Esophagus muscularis mucosa (tissue), 4 donors: Measurements from ENCODE around the gene PLK3. TPM values are rescaled to one million over a fixed set of nuclear protein-coding genes. Genes with fewer than 3 reads are reported as not detected.
A peak's percentile ranks its signal among the peaks of the same experiment; 100 is the strongest.

Experiments
- DNase-seq: peaks from one replicate; pipeline ENCODE4 v3.0.0-alpha.2; 2017; ENCODE audit errors: extremely low spot score
- H3K27ac ChIP-seq, 4 donors: fragments of 200-600 bp; sonication (generic); replicated peaks in 1 of 4; 1 replicate in 3 of 4; 2 replicates in 1 of 4; pipeline ENCODE4 v1.5.1; 2016 to 2019; ENCODE audit warnings: mild to moderate bottlenecking in 1 of 4
- H3K27me3 ChIP-seq, 4 donors: fragments of 200-600 bp; sonication (generic); one replicate each; pipeline versions ENCODE4 v1.5.1 to v1.6.0; 2016 to 2019
- H3K36me3 ChIP-seq, 4 donors: fragments of 200-600 bp; sonication (generic); one replicate each; pipeline ENCODE4 v1.5.1; 2016 to 2019
- H3K4me1 ChIP-seq, 4 donors: fragments of 200-600 bp; sonication (generic); one replicate each; pipeline ENCODE4 v1.5.1; 2016 to 2019
- H3K4me3 ChIP-seq, 4 donors: fragments of 200-600 bp; sonication (generic); 1 replicate in 2 of 4; 2 replicates in 2 of 4; pipeline ENCODE4 v1.5.1; 2016 to 2019; ENCODE audit warnings: mild to moderate bottlenecking in 4 of 4, moderate library complexity in 1 of 4
- H3K9me3 ChIP-seq, 4 donors: fragments of 200-600 bp; sonication (generic); 1 replicate in 3 of 4; 2 replicates in 1 of 4; pipeline ENCODE4 v1.5.1; 2016 to 2019
- CTCF ChIP-seq, 3 experiments: fragments of 200-600 bp in 2 of 3; fragments of 450-650 bp in 1 of 3; sonication (generic) in 2 of 3; IDR thresholded peaks; one replicate each; pipeline ENCODE4 v1.5.1; 2017 to 2019; ENCODE audit warnings: antibody characterized with exemption in 3 of 3, mild to moderate bottlenecking in 2 of 3, moderate library complexity in 1 of 3
- EP300 ChIP-seq: sonication (generic); formaldehyde crosslinking; IDR thresholded peaks from one replicate; pipeline ENCODE4 v1.6.1; 2017; ENCODE audit warnings: antibody characterized with exemption
- POLR2A ChIP-seq: fragments of 450-650 bp; IDR thresholded peaks from one replicate; pipeline ENCODE4 v1.6.1; 2017; ENCODE audit warnings: antibody characterized with exemption, moderate library complexity, mild to moderate bottlenecking, low read depth
- POLR2AphosphoS5 ChIP-seq, 2 donors: sonication (generic); formaldehyde crosslinking; IDR thresholded peaks; one replicate each; pipeline ENCODE4 v1.6.1; 2017; ENCODE audit warnings: antibody characterized with exemption in 2 of 2
- WGBS: methylation state at CpG from one replicate; pipeline ENCODE4 v1.1.5; 2018; 5-methylcytosine and 5-hydroxymethylcytosine counted together
- intact Hi-C: fragments of 100-400 bp; cut with DNase I; formaldehyde crosslinking; loops from one replicate; pipeline ENCODE4 v1.15.1; 2023
- total RNA-seq, 4 donors: library from RNA; depleted of rRNA; stranded (reverse); fragments of >200 nt; gene quantifications; one replicate each; pipeline versions ENCODE4 v1.1.0 to v1.2.1, GENCODE V29; 2016

PLK3 gene
- total RNA-seq, 4 donors from 2014 or later, result 7.9 to 46.4 (median 10.5) TPM

GRCh38 chr1:44775078-44775929 is 24.9 kb upstream of the PLK3 start, which contains the start of gene RPS8:
Gene RPS8 (plus strand): TSS chr1:44775540. CDS start chr1:44775597, 57 bp downstream.
- peaks cover 20 to 38% (median 33%) of the 10 kb centered on the region in 4 donors for H3K4me1 ChIP-seq
- intact Hi-C loops, result loop anchor here (5.0 kb wide), 1 partner anchor 43 kb away; the partner anchor contains the start of gene RNU5D-1
- peak within 1 kb of the TSS; percentile 91 to 97 (median 96) for H3K27ac ChIP-seq
- H3K9me3 ChIP-seq, result no peaks in the 10 kb centered on the region
- under 1% methylated on average over 42 of the region's 65 CpGs for WGBS
- peaks cover 21 to 42% (median 37%) of the 10 kb centered on the region in 4 donors for H3K36me3 ChIP-seq
- peak within 1 kb of the TSS; percentile 62 to 83 (median 79) for H3K4me3 ChIP-seq
- H3K27me3 ChIP-seq, result no peaks in the 10 kb centered on the region
- DNase-seq, result peak; percentile 98
- TF ChIP-seq EP300 (no peak), CTCF (IDR thresholded peaks at IDR 0.05) (no peak), POLR2AphosphoS5 (IDR thresholded peaks at IDR 0.05) (peak; percentile 99 to 100), POLR2A (peak; percentile 97)

- TF ChIP-seq EP300 (no peak), CTCF (IDR thresholded peaks at IDR 0.05) (no peak), POLR2AphosphoS5 (IDR thresholded peaks at IDR 0.05) (no peak), POLR2A (no peak)
- Histone ChIP-seq H3K4me1 (peaks cover 20 to 38% (median 33%) of the 10 kb centered on the region in 4 donors), H3K4me3 (peak overlapping the region; percentile 62 to 83 (median 79)), H3K27me3 (no peaks in the 10 kb centered on the region), H3K9me3 (no peaks in the 10 kb centered on the region), H3K36me3 (peaks cover 28 to 50% (median 45%) of the 10 kb centered on the region in 4 donors), H3K27ac (peak overlapping the region; percentile 91 to 97 (median 96))
- intact Hi-C loops, result loop anchor here (5.0 kb wide), 1 partner anchor 44 kb away; the partner anchor contains the start of gene RNU5D-1
- DNase-seq, result no peak
- WGBS, result 14% methylated on average over 26 of the region's 36 CpGs
Observed at GRCh38 chr1:44775930-44776729, 24.0 kb upstream of the PLK3 start.

GRCh38 chr1:44776730-44777068 is 23.5 kb upstream of the PLK3 start:
- Histone ChIP-seq H3K9me3 (no peaks in the 10 kb centered on the region), H3K4me1 (peaks cover 20 to 38% (median 33%) of the 10 kb centered on the region in 4 donors), H3K36me3 (peaks cover 31 to 55% (median 49%) of the 10 kb centered on the region in 4 donors), H3K27me3 (no peaks in the 10 kb centered on the region), H3K27ac (peak overlapping the region; percentile 91 to 97 (median 96)), H3K4me3 (peak overlapping the region; percentile 62 to 83 (median 79))
- intact Hi-C loops, result loop anchor here (5.0 kb wide), 1 partner anchor 44 kb away; the partner anchor contains the start of gene RNU5D-1
- 55% methylated on average over 12 of the region's 12 CpGs for WGBS
- no peak for TF ChIP-seq POLR2A
- DNase-seq, result no peak

GRCh38 chr1:44777547-44777946 is 22.6 kb upstream of the PLK3 start:
- H3K36me3 ChIP-seq, result peaks cover 31 to 59% (median 49%) of the 10 kb centered on the region in 4 donors
- no peak for TF ChIP-seq POLR2AphosphoS5 (IDR thresholded peaks at IDR 0.05)
- TF ChIP-seq EP300, result no peak
- TF ChIP-seq CTCF (IDR thresholded peaks at IDR 0.05), result no peak
- no peak for TF ChIP-seq POLR2A

More at GRCh38 chr1:44777547-44777946, 22.6 kb upstream of the PLK3 start:
- Histone ChIP-seq H3K27ac (no peak overlapping the region), H3K4me3 (no peak overlapping the region), H3K9me3 (no peaks in the 10 kb centered on the region), H3K4me1 (peaks cover 20 to 38% (median 33%) of the 10 kb centered on the region in 4 donors), H3K27me3 (no peaks in the 10 kb centered on the region)
- intact Hi-C loops, result loop anchor here (5.0 kb wide), 1 partner anchor 45 kb away; the partner anchor contains the start of gene RNU5D-1
- WGBS, result 86% methylated on average over 14 of the region's 14 CpGs
- DNase-seq, result no peak
